IPS-11a (cell line): ENCODE data around the gene LAMA5.
A peak's percentile ranks its signal among the peaks of the same experiment; 100 is the strongest.
"Not testable (repeated sequence)": the region's sequence is repeated elsewhere in the genome, so short reads cannot be mapped to it uniquely, and the experiment has no call there.

Experiments used
- H3K4me3 ChIP-seq: one replicate; pipeline ENCODE4 v1.5.1; 2013; ENCODE audit warnings: low read depth, low read length, control low read depth

The LAMA5 gene

DNA sequence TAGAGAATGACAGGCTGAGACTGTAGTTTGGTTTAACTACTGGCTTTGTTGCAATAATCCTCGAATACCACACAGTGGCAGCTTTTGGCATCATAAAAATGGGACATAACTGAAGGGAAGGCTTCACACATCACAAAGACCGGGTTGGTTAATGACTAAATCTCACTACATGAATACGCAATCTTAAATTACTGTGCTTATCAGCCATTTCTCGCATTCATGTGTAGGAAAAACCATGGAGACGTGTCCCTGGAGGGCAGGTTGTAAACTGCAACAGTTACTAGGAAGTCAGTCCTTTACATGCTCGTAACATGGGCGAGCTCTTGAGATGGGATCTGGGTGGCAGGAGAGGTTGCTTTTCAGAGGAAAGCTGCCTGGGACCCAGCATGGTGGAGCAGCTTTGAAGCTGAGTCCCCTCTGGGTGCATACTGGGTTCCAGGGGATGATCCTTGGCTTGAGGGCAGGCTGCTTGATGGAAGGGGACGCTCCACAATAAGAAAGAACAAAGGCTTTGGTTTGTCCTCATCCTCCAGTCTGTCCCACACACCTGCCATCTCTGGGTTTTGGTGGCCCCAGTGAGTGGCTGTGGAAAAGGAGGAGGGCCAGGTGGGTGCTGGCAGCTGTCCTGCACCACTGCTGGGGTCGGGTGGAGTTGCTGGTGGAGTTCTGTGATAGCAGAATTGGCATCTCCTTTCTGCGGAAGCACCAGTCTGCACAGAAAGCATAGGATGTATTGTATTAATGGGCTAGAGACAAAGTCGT, 21.9 kb upstream of the LAMA5 start:
- H3K4me3 ChIP-seq: no peak overlapping the region

DNA sequence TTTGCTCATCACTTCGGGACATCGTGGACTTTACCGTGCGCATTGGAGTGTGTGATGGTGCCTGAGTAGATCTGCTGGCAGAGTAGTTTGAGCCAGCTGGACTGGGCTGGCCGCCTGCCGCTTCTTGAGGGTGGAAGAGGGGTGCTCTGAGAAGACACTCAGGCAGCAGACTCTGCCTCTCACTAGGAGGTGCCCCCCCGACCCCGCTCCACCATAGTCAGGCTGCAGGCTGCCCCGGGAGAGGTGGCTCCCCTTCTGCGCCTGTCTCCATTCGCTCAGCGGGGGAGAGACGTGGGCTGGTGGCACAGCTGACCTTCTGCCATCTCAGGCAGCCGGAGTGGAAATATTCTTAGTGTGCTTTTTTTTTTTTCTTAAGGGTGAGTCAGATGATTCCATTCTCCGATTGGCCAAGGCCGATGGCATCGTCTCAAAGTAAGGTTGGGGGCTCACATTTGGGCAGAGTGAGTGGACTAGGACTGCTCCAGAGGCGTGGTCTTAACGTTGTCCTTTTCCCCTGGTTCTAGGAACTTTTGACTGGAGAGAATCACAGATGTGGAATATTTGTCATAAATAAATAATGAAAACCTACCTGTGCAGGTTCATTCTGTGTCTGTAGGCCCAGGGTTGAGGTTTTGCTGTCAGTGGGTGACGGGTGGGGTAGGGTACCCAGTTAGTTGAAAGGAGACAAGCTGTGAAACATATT, 21.0 kb upstream of the LAMA5 start:
- peak overlapping the region; percentile 100 for H3K4me3 ChIP-seq

DNA sequence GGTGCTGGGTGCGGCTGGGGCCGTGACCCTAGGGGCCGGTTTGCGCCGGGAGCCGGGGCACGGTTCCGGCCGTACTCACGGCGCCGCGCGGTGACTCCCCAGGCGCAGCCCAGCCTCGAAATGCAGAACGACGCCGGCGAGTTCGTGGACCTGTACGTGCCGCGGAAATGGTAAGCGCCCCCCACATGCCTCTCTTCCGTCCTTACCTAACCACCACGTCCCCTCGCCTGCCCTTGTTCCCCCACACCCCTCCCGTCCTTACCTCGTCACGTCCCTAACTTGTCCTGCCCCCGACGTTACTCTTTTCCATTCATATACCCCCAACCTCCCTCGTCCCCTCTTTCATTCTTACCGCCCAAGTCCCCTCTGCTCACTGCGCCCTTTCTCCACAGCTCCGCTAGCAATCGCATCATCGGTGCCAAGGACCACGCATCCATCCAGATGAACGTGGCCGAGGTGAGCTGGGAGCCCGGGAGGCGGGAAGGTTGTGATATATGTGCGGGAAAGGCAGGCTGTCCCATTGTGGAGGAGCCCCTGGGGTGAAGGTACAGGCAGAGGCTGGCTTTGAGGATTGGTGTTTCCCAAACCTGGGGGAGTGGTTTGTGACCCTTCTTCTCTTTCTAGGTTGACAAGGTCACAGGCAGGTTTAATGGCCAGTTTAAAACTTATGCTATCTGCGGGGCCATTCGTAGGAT, 20.3 kb upstream of the LAMA5 start:
- H3K4me3 ChIP-seq: peak overlapping the region; percentile 100

DNA sequence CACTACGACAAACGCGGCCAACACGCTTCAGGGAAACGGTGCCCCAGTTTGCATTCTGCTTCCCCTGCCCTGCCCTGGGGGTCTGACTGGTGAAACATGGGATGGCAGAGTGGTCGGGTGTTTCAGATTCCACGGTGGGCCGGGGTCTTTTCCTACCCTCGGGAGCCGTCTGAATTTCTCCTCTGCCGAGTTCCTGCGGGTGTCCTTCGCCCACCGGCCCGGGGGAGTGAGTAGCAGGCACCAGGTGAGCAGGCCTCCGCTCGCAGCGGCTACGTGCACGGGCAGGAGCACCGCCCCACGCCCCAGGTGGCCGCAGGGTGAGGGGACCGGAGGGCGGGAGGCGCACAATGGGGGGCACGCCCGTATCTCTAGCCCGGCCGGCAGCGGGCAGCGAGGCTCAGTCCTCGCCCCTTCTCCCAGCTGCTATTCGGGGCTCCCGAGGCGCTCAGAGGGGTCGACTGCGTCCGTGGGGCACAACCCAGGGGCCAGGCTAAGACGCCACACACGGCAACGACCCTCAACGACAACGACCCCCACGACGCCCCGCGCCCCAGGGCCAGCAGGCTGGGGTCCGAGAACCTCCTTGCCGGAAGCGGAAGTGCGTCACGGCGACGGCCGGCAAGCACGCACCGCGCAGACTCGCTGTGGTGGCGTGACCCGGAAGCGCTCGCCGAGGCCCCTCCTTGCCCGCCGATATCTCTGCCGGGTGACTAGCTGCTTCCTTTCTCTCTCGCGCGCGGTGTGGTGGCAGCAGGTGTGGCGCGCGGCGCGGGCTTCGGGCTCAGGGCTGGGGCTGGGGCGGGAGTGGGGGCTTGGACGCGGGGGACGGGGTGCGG, 19.5 kb upstream of the LAMA5 start, which contains the start of gene RPS21:
TSS of gene RPS21 (plus strand) at position 721 of the 836 bp plus-strand sequence. CDS start 236 bp downstream, outside the sequence.
- H3K4me3 ChIP-seq: peak within 1 kb of the TSS; percentile 100

DNA sequence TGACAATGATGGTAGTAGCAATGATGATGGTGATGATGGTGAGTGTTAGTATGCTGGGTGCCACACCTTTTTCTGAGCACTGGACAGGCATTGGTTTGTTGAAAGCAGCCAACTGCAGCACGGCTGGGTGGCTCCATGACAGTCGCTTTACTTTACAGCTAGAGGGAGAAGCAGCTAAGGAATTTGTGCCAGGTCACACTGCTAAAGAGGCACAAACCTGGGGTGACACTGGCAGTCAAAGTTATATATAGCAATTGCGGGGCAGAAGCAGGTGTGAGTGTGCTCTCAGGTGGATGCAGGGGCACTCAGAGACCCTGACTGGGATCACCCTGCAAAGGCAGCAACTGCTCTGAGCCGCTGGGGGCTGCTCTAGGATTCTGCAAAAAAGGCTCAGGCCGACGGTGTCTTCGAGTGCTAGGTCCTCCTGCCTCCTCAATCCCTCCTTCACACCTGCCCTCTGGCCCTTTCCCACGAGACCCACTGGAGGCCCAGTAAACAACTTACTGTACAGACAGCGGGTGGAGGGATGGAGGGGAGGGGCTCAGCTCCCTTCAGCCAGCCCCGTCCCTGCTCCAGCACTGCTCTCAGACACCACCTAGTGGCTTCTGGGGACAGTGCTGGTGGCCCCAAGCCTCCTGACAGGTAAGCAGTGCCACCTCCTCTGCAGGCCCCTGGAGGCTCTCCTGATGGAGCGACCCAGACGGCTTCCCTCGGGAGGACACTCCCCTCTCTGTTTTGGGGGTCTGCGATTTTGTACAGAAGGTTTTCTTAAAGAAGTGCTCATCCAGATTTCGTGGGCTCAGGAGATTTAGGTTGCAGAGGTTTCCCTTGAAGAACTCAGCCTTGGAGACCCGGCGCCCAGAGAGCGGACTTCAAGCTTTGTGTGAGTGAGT, 15.4 kb upstream of the LAMA5 start:
- no peak overlapping the region for H3K4me3 ChIP-seq

DNA sequence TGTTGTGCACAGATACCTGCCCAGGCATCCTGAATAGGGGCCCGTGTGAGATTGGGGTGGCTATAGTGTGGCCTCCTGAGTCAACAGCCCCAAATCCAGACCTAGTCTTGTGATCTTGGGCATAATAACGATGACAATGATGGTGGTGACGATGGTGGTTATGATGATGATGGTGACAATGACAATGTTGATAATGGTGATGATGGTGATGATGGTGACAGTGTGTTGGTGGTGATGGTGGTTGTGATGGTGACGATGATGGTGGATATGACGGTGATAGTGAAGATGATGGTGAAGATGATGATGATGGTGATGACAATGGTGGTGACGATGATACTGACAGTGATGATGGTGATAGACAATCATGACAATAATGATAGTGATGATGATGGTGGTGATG, 14.7 kb upstream of the LAMA5 start:
- H3K4me3 ChIP-seq: no peak overlapping the region

DNA sequence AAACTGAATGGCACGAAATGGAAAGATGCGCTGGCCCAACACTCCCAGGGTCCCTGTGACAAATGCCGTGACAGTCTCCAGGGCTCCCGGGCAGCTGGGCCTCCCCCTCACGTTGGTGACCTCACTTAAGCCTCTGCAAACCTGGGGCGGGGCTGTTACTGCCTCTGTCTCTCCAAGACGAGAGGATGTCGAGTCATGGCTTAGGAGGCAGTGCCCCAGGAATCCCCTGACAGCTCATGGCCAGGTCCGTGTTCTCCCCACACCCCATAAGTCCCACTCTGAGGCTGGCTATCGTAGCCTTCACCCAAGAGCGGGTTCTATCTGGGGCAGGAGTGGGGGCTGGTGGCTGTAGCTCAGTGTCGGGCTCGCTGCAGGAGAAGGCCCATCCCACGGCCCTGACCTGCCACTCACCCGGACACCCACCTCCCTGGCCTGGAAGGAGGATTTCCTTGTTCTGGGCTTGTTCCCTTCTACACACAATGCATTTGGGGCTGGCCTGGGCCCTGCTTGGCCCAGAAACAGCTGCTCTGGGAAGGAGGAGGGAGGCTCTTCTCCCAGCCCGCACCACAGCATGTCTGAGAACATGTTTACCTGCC, 14.2 kb upstream of the LAMA5 start:
- H3K4me3 ChIP-seq: no peak overlapping the region

DNA sequence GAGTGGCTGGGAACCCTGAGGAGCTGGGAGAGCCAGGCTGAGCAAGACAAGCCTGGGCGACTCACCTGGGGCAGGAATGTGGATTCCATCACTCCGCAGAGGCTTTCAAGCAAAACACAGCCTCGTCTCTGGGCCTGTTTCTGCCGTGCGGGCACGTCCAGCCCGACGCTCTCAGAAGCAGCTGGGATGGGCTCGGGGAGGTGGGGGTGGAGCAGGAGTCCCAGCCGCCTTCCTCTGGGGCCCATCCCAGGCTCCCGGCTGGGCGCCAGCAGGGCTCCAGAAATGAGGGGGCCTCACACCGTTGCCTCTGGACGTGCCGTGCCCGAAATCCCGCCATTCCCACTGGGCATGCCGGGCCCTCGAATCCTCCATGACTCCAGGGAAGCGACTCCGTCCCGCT, 11.1 kb upstream of the LAMA5 start:
- H3K4me3 ChIP-seq: no peak overlapping the region

DNA sequence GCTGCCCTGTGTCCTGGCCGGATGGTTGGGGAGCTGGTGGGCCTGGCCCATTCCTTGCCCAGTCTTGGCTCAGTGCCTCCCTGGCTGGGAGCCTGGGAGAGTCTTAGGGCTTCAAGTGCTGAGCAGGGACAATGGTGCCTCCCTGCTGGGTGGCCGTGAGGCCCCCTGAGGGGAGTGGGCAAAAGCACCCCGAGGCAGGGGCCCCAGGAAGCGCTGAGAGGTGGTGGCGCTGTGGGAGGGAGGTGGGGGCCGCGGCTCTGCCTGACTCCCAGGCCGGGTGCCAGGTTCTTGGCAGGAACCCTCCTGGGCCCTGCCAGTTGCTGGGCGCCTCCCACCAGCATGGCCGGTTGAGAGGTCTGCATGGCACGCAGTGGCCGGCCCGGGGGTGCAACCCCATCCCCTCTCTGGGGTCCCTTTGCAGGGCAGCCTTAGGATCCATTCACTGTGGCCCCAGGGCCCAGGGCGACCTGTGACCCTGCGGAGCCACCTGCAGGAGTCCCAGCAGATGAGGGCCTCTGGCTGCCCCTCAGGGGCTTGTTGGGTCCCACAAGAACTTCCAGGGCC, 10.6 kb upstream of the LAMA5 start:
- no peak overlapping the region for H3K4me3 ChIP-seq

DNA sequence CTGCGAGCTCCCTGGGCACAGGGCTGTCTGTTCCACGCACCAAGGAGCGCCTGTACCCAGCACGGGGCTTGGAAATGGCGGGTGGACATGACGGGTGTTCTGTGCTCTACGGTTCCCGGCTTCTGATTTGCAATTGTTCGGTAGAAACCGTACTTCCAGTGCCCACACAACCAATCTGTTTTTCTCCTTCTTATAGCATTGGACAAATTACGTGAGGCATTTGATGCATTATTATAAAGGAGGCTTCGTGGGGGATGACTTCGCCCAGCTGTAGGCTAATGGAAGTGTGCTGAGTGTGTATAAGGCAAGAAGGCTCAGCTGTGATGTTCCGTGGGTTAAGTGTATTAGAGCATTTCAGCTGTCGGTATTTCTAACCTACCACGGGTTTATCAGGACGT, 10.0 kb upstream of the LAMA5 start:
- no peak overlapping the region for H3K4me3 ChIP-seq

DNA sequence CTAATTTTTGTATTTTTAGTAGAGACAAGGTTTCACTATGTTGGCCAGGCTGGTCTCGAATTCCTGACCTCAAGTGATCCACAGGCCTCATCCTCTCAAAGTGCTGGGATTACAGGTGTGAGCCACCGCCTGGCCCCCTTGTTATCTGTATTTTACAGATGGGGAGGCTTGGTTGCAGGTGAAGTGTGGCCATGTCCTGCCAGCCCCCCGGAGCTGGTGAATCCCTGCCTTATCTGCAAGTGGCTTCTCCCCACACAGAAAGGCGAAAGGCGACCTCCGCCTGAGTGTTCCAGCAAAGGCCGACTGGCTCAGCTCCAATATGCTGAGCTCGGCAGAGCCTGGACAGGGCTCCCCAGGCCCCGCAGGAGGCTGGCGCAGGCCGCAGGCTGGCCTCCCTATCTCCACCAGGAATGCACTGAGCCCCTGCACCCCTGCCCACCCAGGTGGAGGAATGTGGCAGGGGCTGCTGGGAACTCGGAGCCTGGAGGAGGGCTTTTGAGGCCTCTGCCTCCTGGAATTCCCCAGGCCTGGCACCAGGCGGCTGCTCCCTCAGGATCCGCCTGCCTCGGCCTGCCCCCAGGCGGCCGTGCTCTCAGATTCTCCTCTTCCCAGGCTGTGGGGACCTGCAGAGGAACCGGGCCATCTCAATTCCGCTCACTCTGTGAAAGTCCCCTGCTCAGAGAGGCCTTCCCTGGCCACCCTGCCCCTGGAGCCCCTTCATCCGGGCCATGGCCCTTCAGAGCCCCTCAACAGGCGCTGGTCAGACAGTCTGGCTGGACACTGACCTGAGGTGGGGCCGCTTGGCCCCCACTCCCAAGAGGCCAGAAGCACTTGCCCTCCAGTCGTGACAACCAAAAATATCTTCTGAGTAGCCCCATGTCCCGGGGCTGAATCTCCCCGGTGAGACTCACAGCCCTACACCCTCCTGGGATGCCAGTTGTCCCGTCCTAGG, 9.3 kb upstream of the LAMA5 start:
- H3K4me3 ChIP-seq: no peak overlapping the region

DNA sequence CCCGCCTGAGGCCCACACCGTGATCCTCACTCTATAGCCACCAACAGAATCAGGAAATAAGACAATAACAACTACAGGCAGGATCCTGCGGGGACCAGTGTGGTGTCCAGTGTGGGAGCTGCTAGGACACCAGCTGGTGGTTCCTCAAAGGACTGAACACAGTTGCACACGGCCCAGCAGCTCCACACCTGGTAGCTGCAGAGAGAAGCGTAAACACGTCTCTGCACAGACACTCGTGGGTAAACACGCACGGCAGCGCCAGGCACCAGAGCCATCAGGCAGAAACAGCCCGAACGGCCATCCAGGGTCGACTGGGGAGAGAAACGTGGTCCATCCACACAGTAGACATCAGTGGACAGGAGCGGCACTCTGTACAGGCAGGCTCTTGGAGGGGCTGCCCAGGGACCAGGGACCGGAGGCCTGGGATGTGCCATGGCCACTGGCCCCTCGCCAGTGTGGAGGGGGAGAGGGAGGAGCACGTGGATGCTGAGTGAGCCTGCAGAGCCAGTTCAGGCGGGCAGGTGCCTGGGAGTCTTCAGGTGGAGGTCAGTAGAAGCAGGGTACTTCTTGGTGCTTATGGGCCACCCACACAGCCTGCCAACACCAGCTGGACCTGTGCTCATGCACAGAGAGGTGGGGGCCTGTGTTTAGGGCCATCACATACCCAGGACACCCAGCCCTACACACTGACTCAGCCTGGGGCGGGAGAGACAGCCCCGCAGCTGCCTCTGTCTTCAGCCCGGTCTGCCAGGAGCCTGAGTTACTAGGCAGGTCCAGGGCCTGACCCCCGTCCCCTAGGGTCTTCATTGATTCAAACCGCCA, 7.4 kb upstream of the LAMA5 start:
- no peak overlapping the region for H3K4me3 ChIP-seq

DNA sequence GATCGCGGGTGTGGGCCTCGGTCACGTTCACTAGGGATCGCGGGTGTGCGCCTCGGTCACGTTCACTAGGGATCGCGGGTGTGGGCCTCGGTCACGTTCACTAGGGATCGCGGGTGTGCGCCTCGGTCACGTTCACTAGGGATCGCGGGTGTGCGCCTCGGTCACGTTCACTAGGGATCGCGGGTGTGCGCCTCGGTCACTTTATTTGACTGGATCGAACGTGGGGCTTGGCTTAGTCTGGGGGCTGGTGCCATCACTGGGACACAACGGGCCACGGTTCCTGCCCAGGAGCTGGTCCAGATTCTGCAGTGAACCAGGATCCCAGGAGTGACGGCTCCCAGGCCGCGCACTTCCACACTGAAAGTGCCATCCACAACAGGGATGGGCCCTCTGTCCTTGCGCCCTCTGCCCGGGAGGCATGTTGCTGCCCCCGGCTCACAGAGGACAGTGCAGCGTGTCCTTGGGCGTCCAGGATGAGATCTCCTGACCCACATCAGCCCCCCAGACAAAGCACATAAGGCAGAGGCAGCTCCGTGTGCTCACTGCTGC, 6.6 kb upstream of the LAMA5 start:
- H3K4me3 ChIP-seq: not testable (repeated sequence)

DNA sequence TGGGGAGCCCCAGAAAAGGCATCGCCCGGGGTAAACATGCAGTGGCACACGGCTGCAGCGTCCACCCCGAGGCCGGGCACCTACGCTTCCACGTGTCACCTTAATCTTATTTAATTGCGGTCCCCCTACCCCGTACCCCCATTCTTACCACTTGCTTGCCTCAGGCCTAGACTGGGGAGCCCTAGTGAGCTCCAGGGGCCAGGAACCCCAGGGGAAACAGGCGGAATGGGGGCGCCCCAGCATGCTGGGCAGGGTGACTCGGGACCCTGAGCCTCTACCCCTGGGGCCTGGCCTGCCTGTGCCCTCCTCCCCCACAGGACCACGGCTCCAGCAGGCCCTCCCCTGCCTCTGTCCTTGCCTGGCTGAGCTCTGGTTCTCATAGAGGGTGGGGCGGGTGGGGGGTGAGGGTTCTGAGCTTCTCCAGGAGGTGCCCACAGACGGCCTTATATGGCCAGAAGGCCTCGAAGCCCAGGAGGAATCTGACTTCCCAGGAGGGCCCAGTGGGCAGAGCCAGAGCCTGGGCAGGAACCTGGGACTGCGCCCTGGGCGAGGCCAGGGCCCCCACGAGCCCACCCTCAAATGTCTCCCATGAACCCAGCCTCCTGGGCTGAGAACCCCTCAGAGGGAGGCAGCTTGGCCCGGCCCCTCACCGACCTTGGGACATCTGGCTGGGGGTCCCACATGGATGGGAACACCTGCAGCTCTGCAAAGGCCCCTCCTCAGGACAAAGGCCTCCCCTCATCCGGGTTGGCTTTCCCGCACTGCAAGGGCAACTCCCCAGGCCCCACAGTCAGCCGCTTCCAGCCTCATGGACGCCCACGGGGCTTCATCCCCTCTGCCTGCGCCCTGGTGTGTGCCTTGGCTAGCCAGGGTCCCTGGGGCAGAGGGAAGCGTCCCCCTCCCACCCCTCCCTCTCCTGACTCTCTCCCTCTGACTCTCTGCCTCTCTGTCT, 5.2 kb upstream of the LAMA5 start:
- H3K4me3 ChIP-seq: no peak overlapping the region

DNA sequence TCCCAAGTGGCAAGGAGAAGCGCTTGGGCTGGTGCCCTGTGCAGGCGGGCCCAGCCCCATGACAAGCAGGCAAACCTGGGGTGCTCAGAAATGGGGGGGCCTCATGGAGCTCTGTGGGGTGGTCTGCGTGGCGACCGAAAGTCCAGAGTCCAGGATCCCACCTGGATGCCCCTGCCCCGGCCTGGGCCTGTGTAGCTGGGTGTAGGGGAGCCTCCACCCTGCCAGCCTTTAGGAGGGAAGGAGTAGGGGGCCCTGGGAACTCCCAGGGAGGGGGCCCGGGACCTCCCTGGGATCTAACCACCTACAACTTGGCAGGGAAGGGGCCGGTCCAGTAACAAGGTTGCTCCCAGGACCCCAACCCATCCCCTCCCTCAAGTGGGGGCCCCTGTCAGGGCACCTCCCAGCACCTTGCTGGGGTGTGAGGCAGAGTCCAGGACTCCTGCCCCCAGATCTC, 4.5 kb upstream of the LAMA5 start:
- no peak overlapping the region for H3K4me3 ChIP-seq
